Activated T-cell treated with anti-CD3 and anti-CD28 coated beads for 4 hours (primary cell): ENCODE data around the gene COL9A1.

Experiments
- DNase-seq: peaks from one replicate; pipeline ENCODE4 v3.0.0-alpha.2; 2020

COL9A1 gene

GRCh38 chr6:70285201-70285600 lies 17.7 kb downstream of the COL9A1 start:
- DNase-seq, result no peak

- DNase-seq, result no peak
These were observed 19.9 kb downstream of the COL9A1 start for GRCh38 chr6:70282919-70283461.

- no peak for DNase-seq
These were observed 20.5 kb downstream of the COL9A1 start for GRCh38 chr6:70282312-70282918.

- DNase-seq, result no peak
These were observed 21.0 kb downstream of the COL9A1 start for GRCh38 chr6:70281923-70282311.

- DNase-seq, result no peak
These were observed 22.5 kb downstream of the COL9A1 start for GRCh38 chr6:70280400-70280853.

- no peak for DNase-seq
These were observed 25.4 kb downstream of the COL9A1 start for GRCh38 chr6:70277470-70277869.

- DNase-seq, result no peak
These were observed 28.5 kb downstream of the COL9A1 start for GRCh38 chr6:70274338-70274737.

GRCh38 chr6:70272071-70272470 lies 30.8 kb downstream of the COL9A1 start:
- no peak for DNase-seq

GRCh38 chr6:70270287-70271005 lies 32.4 kb downstream of the COL9A1 start:
- DNase-seq, result no peak

- no peak for DNase-seq
These were observed 36.7 kb downstream of the COL9A1 start for GRCh38 chr6:70266142-70266541.

GRCh38 chr6:70264306-70264705 lies 38.6 kb downstream of the COL9A1 start:
- no peak for DNase-seq

- no peak for DNase-seq
These were observed 44.4 kb downstream of the COL9A1 start for GRCh38 chr6:70258483-70258882.

GRCh38 chr6:70257768-70258273 lies 45.1 kb downstream of the COL9A1 start:
- DNase-seq, result no peak

GRCh38 chr6:70254784-70255183 lies 48.1 kb downstream of the COL9A1 start:
- no peak for DNase-seq

GRCh38 chr6:70253923-70254322 lies 49.0 kb downstream of the COL9A1 start:
- no peak for DNase-seq

GRCh38 chr6:70252604-70253003 lies 50.3 kb downstream of the COL9A1 start:
- DNase-seq, result no peak

GRCh38 chr6:70246118-70246517 lies 56.8 kb downstream of the COL9A1 start:
- DNase-seq, result no peak

GRCh38 chr6:70241991-70242420 lies 60.9 kb downstream of the COL9A1 start:
- no peak for DNase-seq

GRCh38 chr6:70241031-70241430 lies 61.9 kb downstream of the COL9A1 start:
- DNase-seq, result no peak

GRCh38 chr6:70236343-70236742 lies 66.5 kb downstream of the COL9A1 start:
- no peak for DNase-seq

- DNase-seq, result no peak
These were observed 68.2 kb downstream of the COL9A1 start for GRCh38 chr6:70234561-70235236.

- DNase-seq, result no peak
These were observed 71.6 kb downstream of the COL9A1 start for GRCh38 chr6:70231311-70231710.

GRCh38 chr6:70225055-70225454 lies 77.8 kb downstream of the COL9A1 start:
- DNase-seq, result no peak

GRCh38 chr6:70222439-70222749 lies 80.5 kb downstream of the COL9A1 start:
- DNase-seq, result no peak
